RWPE2 (cell line): ENCODE measurements around the gene EXOC3L2.

Experiments used
- ATAC-seq: fragments of 200-7000 bp; cut with Tn5 transposase; 3 replicates; pipeline ENCODE4 v1.9.1; 2021; ENCODE audit warnings: low read depth
- DNase-seq: peaks from one replicate; pipeline ENCODE4 v3.0.0-alpha.2; 2020; ENCODE audit warnings: low spot score
- H3K27ac ChIP-seq: fragments of 450-650 bp; 2 replicates; pipeline ENCODE4 v1.5.1; 2017; ENCODE audit warnings: mild to moderate bottlenecking; ENCODE audit not compliant: poor library complexity, severe bottlenecking
- H3K27me3 ChIP-seq: fragments of 250-450 bp; sonication (Bioruptor Pico); 2 replicates; pipeline ENCODE4 v1.5.1; 2021; ENCODE audit warnings: mild to moderate bottlenecking, moderate library complexity; ENCODE audit not compliant: insufficient read depth, poor library complexity, severe bottlenecking
- H3K36me3 ChIP-seq: fragments of 250-450 bp; sonication (Bioruptor Pico); 2 replicates; pipeline ENCODE4 v1.5.1; 2020; ENCODE audit warnings: low read depth, mild to moderate bottlenecking, moderate library complexity
- H3K4me1 ChIP-seq: fragments of 250-450 bp; sonication (Bioruptor Pico); 2 replicates; pipeline ENCODE4 v1.5.1; 2021; ENCODE audit warnings: mild to moderate bottlenecking, moderate library complexity; ENCODE audit not compliant: insufficient read depth, poor library complexity, severe bottlenecking
- H3K4me3 ChIP-seq: fragments of 250-450 bp; sonication (Bioruptor Pico); 2 replicates; pipeline ENCODE4 v1.5.1; 2021; ENCODE audit warnings: mild to moderate bottlenecking, moderate library complexity; ENCODE audit not compliant: severe bottlenecking
- H3K9me3 ChIP-seq: fragments of 250-450 bp; sonication (Bioruptor Pico); 2 replicates; pipeline ENCODE4 v1.5.1; 2021; ENCODE audit warnings: mild to moderate bottlenecking, moderate library complexity; ENCODE audit not compliant: severe bottlenecking
- TF ChIP-seq, protein P1 (sequence below): fragments of 450-650 bp; IDR thresholded peaks from one replicate; pipeline ENCODE4 v1.5.1; 2017; ENCODE audit warnings: mild to moderate bottlenecking, moderate library complexity; ENCODE audit not compliant: poor library complexity, severe bottlenecking

The EXOC3L2 gene

DNA sequence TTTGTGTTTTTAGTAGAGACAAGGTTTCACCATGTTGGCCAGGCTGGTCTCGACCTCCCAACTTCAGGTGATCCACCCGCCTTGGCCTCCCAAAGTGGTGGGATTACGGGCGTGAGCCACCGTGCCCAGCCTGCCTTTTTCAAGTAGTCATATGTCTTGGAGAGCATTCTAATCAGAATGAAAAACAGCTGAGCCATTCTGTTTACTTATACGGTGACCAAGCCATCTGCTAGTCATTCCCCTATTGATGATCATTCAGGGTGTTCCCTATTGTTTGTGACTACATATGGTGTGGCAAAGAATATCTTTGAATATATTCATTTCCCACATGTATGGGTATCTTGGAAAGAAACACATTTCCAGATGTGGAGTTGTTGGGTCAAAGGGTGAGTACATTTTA lies 49.4 kb downstream of the EXOC3L2 start:
- TF ChIP-seq, protein P1, sequence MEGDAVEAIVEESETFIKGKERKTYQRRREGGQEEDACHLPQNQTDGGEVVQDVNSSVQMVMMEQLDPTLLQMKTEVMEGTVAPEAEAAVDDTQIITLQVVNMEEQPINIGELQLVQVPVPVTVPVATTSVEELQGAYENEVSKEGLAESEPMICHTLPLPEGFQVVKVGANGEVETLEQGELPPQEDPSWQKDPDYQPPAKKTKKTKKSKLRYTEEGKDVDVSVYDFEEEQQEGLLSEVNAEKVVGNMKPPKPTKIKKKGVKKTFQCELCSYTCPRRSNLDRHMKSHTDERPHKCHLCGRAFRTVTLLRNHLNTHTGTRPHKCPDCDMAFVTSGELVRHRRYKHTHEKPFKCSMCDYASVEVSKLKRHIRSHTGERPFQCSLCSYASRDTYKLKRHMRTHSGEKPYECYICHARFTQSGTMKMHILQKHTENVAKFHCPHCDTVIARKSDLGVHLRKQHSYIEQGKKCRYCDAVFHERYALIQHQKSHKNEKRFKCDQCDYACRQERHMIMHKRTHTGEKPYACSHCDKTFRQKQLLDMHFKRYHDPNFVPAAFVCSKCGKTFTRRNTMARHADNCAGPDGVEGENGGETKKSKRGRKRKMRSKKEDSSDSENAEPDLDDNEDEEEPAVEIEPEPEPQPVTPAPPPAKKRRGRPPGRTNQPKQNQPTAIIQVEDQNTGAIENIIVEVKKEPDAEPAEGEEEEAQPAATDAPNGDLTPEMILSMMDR: no peak
- no peak overlapping the region for H3K4me3 ChIP-seq
- ATAC-seq (peak; percentile 61), DNase-seq (no peak)
- H3K27ac ChIP-seq: no peak overlapping the region
- no peaks in the 10 kb centered on the region for H3K27me3 ChIP-seq
- H3K36me3 ChIP-seq: no peaks in the 10 kb centered on the region
- no peaks in the 10 kb centered on the region for H3K4me1 ChIP-seq
- no peaks in the 10 kb centered on the region for H3K9me3 ChIP-seq

DNA sequence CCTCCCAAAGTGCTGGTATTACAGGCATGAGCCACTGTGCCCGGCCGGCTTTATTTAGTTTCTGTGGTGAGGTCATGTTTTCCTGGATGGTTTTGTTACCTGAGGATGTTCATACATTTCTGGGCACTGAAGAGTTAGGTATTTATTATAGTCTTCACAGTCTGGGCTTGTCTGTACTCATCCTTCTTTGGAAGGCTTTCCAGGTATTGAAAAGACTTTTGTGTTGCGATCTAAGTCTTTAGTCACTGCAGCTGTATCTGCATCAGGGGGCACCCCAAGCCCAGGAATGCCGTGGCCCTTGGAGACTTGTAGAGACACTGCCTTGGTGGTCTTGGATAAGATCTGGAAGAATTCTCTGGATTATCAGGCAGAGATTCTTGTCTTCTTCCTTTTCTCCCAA lies 53.8 kb downstream of the EXOC3L2 start:
- DNase-seq (no peak), ATAC-seq (peak; percentile 87)
- Histone ChIP-seq H3K36me3 (no peaks in the 10 kb centered on the region), H3K4me1 (no peaks in the 10 kb centered on the region), H3K27ac (peak overlapping the region; percentile 28), H3K9me3 (no peaks in the 10 kb centered on the region), H3K27me3 (no peaks in the 10 kb centered on the region), H3K4me3 (no peak overlapping the region)
- TF ChIP-seq, protein P1: peak; percentile 54

DNA sequence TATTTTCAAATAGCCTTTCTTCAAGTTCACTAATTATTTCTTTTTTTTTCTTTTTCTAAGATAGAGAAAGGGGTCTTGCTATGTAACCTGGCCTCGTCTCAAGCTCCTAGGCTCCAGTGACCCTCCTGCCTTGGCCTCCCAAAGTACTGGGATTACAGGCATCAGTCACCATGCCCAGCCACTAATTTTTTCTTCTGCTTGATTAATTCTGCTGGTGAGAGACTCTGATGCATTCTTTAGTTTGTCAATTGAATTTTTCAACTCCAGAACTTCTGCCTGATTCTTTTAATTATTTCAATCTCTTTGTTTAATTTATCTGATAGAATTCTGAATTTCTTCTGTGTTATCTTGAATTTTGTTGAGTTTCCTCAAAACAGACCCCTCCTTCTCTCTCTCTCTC lies 55.2 kb downstream of the EXOC3L2 start:
- no peak overlapping the region for H3K4me3 ChIP-seq
- no peak for DNase-seq
- ATAC-seq: no peak

DNA sequence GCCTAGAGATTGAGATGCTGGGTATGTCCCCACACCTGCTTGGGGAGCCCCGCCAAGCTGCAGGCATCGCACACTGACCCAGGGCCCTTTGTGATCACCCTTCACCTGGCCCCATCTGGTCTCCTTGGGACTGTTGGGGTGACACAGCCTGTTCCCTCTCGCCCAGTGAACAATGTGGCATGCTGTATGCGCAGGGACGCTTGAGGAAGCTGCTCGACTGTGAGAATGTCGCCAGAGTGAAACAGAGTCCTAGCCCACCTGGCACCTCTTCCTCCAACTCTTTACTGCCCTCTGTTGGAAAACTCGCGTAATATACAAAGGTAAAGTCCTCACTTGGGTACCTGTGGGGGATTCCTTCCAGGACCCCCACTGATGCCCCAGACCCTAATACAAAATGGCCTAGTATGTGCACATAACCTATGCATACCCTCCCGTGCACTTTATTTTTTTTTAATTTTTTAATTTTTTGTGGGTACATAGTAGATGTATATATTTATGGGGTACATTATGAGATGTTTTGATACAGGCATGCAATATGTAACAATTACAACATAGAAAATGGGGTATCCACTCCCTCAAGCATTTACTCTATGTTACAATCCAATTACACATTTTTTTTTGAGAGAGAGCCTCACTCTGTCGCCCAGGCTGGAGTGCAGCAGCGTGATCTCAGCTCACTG lies 57.6 kb downstream of the EXOC3L2 start:
- H3K27ac ChIP-seq: no peak overlapping the region
- no peaks in the 10 kb centered on the region for H3K27me3 ChIP-seq
- H3K4me1 ChIP-seq: peaks cover 2% of the 10 kb centered on the region
- DNase-seq (no peak), ATAC-seq (no peak)
- no peaks in the 10 kb centered on the region for H3K9me3 ChIP-seq
- H3K4me3 ChIP-seq: no peak overlapping the region
- H3K36me3 ChIP-seq: no peaks in the 10 kb centered on the region
- TF ChIP-seq, protein P1: peak; percentile 72

More for the DNA sequence above, 55.2 kb downstream of the EXOC3L2 start:
- no peaks in the 10 kb centered on the region for H3K9me3 ChIP-seq
- H3K4me1 ChIP-seq: no peaks in the 10 kb centered on the region
- H3K27ac ChIP-seq: no peak overlapping the region
- no peaks in the 10 kb centered on the region for H3K36me3 ChIP-seq
- H3K27me3 ChIP-seq: no peaks in the 10 kb centered on the region
- TF ChIP-seq, protein P1: no peak

DNA sequence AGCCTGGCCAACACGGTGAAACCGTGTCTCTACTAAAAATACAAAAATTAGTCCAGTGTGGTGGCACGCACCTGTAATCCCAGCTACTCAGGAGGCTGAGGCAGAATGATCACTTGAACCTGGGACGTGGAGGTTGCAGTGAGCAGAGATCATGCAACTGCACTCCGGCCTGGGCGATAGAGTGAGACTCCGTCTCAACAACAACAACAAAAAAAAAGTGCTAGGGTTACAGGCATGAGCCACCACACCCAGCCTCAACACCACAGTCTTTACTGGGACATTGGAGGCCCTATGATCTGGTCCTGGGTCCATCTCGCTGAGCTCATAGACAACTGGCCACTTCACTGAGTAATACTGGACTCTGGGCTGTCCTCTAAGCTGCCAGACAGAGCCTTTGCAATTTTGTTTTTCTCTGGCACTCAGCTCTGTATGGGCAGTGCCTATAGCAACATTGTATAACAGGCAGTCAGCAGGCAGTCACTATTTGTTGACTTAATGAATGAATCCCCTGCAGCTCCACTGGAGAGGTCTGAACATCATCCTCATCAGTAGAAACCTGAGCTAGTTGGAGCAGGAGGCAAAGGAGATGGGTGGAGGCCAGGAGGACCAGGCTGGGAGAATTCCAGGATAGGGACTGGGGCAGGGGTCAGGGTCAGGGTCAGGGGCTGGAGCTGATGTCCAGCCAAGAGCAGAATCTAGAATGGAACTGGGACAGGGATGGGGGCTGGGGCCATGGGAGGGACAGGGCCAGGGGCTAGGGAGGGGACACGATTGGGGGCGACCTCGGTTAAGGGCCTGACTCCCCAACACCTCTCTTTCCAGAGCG lies 58.5 kb downstream of the EXOC3L2 start:
- H3K27me3 ChIP-seq: no peaks in the 10 kb centered on the region
- no peaks in the 10 kb centered on the region for H3K36me3 ChIP-seq
- H3K4me1 ChIP-seq: peaks cover 3% of the 10 kb centered on the region
- H3K9me3 ChIP-seq: no peaks in the 10 kb centered on the region
- no peak overlapping the region for H3K27ac ChIP-seq
- DNase-seq (no peak), ATAC-seq (peak; percentile 14; the same call in 1 of the 3 replicates)
- H3K4me3 ChIP-seq: no peak overlapping the region
- TF ChIP-seq, protein P1: no peak
